Measurements from ENCODE around the gene C14orf180.

GRCh38 chr14:104634138-104634760 lies 54.7 kb downstream of the C14orf180 start:
- no peak for TF ChIP-seq EZH2 (IDR thresholded peaks at IDR 0.05; ENCODE audit: low read length, unreplicated experiment)
- no peak for TF ChIP-seq CTCF (conservative IDR thresholded peaks at IDR 0.05; ENCODE audit: low read depth, low read length)
- TF ChIP-seq EZH2phosphoT487 (IDR thresholded peaks at IDR 0.05; ENCODE audit: borderline replicate concordance, low read length): no peak
